ENCODE results near the gene IGF2BP3.

DNA sequence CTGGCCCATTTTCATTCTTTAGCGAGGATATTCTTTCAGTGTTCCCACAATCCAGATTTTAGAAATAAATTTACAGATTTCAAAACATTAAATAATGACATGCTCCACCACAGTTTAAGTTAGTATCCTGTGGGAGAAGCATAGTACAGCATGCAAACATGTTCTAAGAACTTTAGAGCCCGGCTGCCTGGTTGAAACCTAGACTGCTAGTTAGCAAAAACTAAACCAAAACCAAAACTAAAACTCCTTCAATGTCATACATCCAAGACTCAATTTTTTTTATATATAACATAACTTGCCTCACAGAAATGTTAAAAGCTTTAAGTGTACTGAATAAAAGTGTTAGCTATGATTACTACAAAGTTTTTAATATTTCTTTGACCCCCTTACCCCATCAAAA is 44.5 kb upstream of the IGF2BP3 start:
- TF ChIP-seq, protein P1, sequence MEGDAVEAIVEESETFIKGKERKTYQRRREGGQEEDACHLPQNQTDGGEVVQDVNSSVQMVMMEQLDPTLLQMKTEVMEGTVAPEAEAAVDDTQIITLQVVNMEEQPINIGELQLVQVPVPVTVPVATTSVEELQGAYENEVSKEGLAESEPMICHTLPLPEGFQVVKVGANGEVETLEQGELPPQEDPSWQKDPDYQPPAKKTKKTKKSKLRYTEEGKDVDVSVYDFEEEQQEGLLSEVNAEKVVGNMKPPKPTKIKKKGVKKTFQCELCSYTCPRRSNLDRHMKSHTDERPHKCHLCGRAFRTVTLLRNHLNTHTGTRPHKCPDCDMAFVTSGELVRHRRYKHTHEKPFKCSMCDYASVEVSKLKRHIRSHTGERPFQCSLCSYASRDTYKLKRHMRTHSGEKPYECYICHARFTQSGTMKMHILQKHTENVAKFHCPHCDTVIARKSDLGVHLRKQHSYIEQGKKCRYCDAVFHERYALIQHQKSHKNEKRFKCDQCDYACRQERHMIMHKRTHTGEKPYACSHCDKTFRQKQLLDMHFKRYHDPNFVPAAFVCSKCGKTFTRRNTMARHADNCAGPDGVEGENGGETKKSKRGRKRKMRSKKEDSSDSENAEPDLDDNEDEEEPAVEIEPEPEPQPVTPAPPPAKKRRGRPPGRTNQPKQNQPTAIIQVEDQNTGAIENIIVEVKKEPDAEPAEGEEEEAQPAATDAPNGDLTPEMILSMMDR (IDR thresholded peaks at IDR 0.05), result no peak
- no peak for TF ChIP-seq ZFX (IDR thresholded peaks at IDR 0.05; ENCODE audit: borderline replicate concordance)

All from 22Rv1 (cell line).